H9 (cell line): Measurements from ENCODE around the gene ANGEL2. TPM values are rescaled to one million over a fixed set of nuclear protein-coding genes. Genes with fewer than 3 reads are reported as not detected.

Experiments used
- DNase-seq: peaks from one replicate; pipeline ENCODE4 v3.0.0-alpha.2; 2017
- H2AFZ ChIP-seq: one replicate; pipeline ENCODE4 v1.6.1; 2013; ENCODE audit warnings: mild to moderate bottlenecking, low read length, control low read depth, moderate library complexity
- H2AK5ac ChIP-seq: 2 replicates; pipeline ENCODE4 v1.6.1; 2013; ENCODE audit warnings: low read length, control low read depth, mixed read lengths; ENCODE audit not compliant: insufficient read length
- H2BK120ac ChIP-seq: one replicate; pipeline ENCODE4 v1.6.1; 2013; ENCODE audit warnings: low read depth, mild to moderate bottlenecking, low read length, control low read depth, inconsistent platforms; ENCODE audit not compliant: poor library complexity, severe bottlenecking
- H2BK12ac ChIP-seq: 2 replicates; pipeline ENCODE4 v1.6.1; 2013; ENCODE audit warnings: low read length, control low read depth, mixed read lengths, low read depth; ENCODE audit not compliant: insufficient read length
- H2BK15ac ChIP-seq: 2 replicates; pipeline ENCODE4 v1.6.1; 2013; ENCODE audit warnings: low read depth, low read length, control low read depth
- H2BK20ac ChIP-seq: one replicate; pipeline ENCODE4 v1.6.1; 2013; ENCODE audit warnings: low read depth, mild to moderate bottlenecking, low read length, control low read depth, inconsistent platforms; ENCODE audit not compliant: poor library complexity, severe bottlenecking
- H2BK5ac ChIP-seq: 2 replicates; pipeline ENCODE4 v1.6.1; 2013; ENCODE audit warnings: low read length, control low read depth, mixed read lengths; ENCODE audit not compliant: insufficient read length
- H3K14ac ChIP-seq: 2 replicates; pipeline ENCODE4 v1.6.1; 2013; ENCODE audit warnings: low read length, control low read depth; ENCODE audit not compliant: insufficient read depth
- H3K18ac ChIP-seq: 2 replicates; pipeline ENCODE4 v1.6.1; 2013; ENCODE audit warnings: low read depth, mild to moderate bottlenecking, mixed read lengths, low read length, control low read depth; ENCODE audit not compliant: insufficient read length
- H3K23ac ChIP-seq: 2 replicates; pipeline ENCODE4 v1.6.1; 2013; ENCODE audit warnings: low read length, control low read depth, mixed read lengths, low read depth; ENCODE audit not compliant: insufficient read length
- H3K23me2 ChIP-seq: 2 replicates; pipeline ENCODE4 v1.6.1; 2013; ENCODE audit warnings: low read depth, mild to moderate bottlenecking, mixed read lengths, low read length, control low read depth; ENCODE audit not compliant: insufficient read length, poor library complexity, severe bottlenecking
- H3K27ac ChIP-seq: 2 replicates; pipeline ENCODE4 v1.5.1; 2013; ENCODE audit warnings: low read length, control low read depth, mixed read lengths, low read depth; ENCODE audit not compliant: insufficient read length
- H3K27me3 ChIP-seq: 2 replicates; pipeline ENCODE4 v1.6.1; 2013; ENCODE audit warnings: low read length, control low read depth, inconsistent platforms; ENCODE audit not compliant: insufficient read depth
- H3K4ac ChIP-seq: 2 replicates; pipeline ENCODE4 v1.6.1; 2013; ENCODE audit warnings: low read depth, mild to moderate bottlenecking, control low read depth, inconsistent platforms, low read length, moderate library complexity
- H3K4me1 ChIP-seq: 2 replicates; pipeline ENCODE4 v1.6.1; 2013; ENCODE audit warnings: low read length, control low read depth, inconsistent platforms; ENCODE audit not compliant: insufficient read depth
- H3K4me2 ChIP-seq: 2 replicates; pipeline ENCODE4 v1.6.1; 2013; ENCODE audit warnings: low read length, control low read depth, mixed read lengths; ENCODE audit not compliant: insufficient read length, insufficient read depth
- H3K56ac ChIP-seq: 2 replicates; pipeline ENCODE4 v1.6.1; 2013; ENCODE audit warnings: low read depth, mild to moderate bottlenecking, mixed read lengths, low read length, control low read depth; ENCODE audit not compliant: insufficient read length
- H3K79me1 ChIP-seq: 2 replicates; pipeline ENCODE4 v1.6.1; 2013; ENCODE audit warnings: low read depth, mild to moderate bottlenecking, moderate library complexity, low read length, control low read depth, inconsistent platforms; ENCODE audit not compliant: insufficient read depth, poor library complexity, severe bottlenecking
- H3K79me2 ChIP-seq: 2 replicates; pipeline ENCODE4 v1.6.1; 2013; ENCODE audit warnings: low read length, control low read depth, inconsistent platforms; ENCODE audit not compliant: insufficient read depth
- H3K9ac ChIP-seq: 2 replicates; pipeline ENCODE4 v1.6.1; 2013; ENCODE audit warnings: low read length, control low read depth, mixed read lengths; ENCODE audit not compliant: insufficient read length; ENCODE audit errors: extremely low read depth
- H3K9me3 ChIP-seq: one replicate; pipeline ENCODE4 v1.6.1; 2013; ENCODE audit warnings: low read depth, low read length, inconsistent platforms; ENCODE audit not compliant: control insufficient read depth
- H3T11ph ChIP-seq: one replicate; pipeline ENCODE4 v1.6.1; 2013; ENCODE audit warnings: mild to moderate bottlenecking, low read length, control low read depth, inconsistent platforms
- H4K20me1 ChIP-seq: one replicate; pipeline ENCODE4 v1.6.1; 2013; ENCODE audit not compliant: control insufficient read depth, insufficient read length, insufficient read depth
- H4K5ac ChIP-seq: 2 replicates; pipeline ENCODE4 v1.6.1; 2013; ENCODE audit warnings: low read depth, mild to moderate bottlenecking, mixed read lengths, low read length, control low read depth; ENCODE audit not compliant: insufficient read length
- H4K8ac ChIP-seq: replicated peaks from 2 replicates; pipeline ENCODE4 v1.6.1; 2013; ENCODE audit warnings: low read length, control low read depth, mixed read lengths, low read depth; ENCODE audit not compliant: insufficient read length
- H4K91ac ChIP-seq: 2 replicates; pipeline ENCODE4 v1.6.1; 2013; ENCODE audit warnings: low read depth, mild to moderate bottlenecking, moderate library complexity, mixed read lengths, low read length, control low read depth; ENCODE audit not compliant: insufficient read length
- H3K27ac Mint-ChIP-seq, 3 experiments: 2 replicates in 2 of 3; 3 replicates in 1 of 3; pipeline ENCODE4 v1.8.0; 2020 to 2021; ENCODE audit warnings: mixed read lengths in 3 of 3, mild to moderate bottlenecking in 1 of 3, moderate library complexity in 1 of 3
- H3K27me3 Mint-ChIP-seq: 2 replicates; pipeline ENCODE4 v1.8.0; 2021; ENCODE audit warnings: low read depth, mild to moderate bottlenecking, moderate library complexity, mixed read lengths
- H3K36me3 Mint-ChIP-seq, 3 experiments: 2 replicates in 2 of 3; 3 replicates in 1 of 3; pipeline ENCODE4 v1.8.0; 2020 to 2021; ENCODE audit warnings: low read depth in 3 of 3, mixed read lengths in 3 of 3; ENCODE audit not compliant: insufficient read depth in 1 of 3
- H3K4me1 Mint-ChIP-seq, 2 experiments: 2 replicates each; pipeline ENCODE4 v1.8.0; 2020; ENCODE audit warnings: mixed read lengths in 2 of 2
- H3K4me3 Mint-ChIP-seq, 2 experiments: 2 replicates in 1 of 2; 3 replicates in 1 of 2; pipeline ENCODE4 v1.8.0; 2020 to 2021; ENCODE audit warnings: mild to moderate bottlenecking in 2 of 2, mixed read lengths in 2 of 2, moderate library complexity in 1 of 2
- H3K9me3 Mint-ChIP-seq, 2 experiments: 2 replicates in 1 of 2; 3 replicates in 1 of 2; pipeline ENCODE4 v1.8.0; 2020; ENCODE audit warnings: mild to moderate bottlenecking in 2 of 2, mixed read lengths in 2 of 2, moderate library complexity in 1 of 2
- CTCF ChIP-seq: fragments of 200-600 bp; sonication (generic); conservative IDR thresholded peaks from 3 replicates; pipeline ENCODE4 v1.8.0; 2021; ENCODE audit warnings: antibody characterized with exemption, mild to moderate bottlenecking
- WGBS: extraction: QIAGEN DNeasy Blood & Tissue Kit; methylation state at CpG from one replicate; pipeline ENCODE4 v1.1.7; 2013; ENCODE audit warnings: missing lambda C conversion rate, low lambda C conversion rate, mixed read lengths; ENCODE audit not compliant: insufficient read length; ENCODE audit errors: extremely low coverage; 5-methylcytosine and 5-hydroxymethylcytosine counted together
- total RNA-seq: library from RNA; stranded (reverse); gene quantifications from 2 replicates; pipeline ENCODE4 v1.2.1, GENCODE V29; 2021

Gene ANGEL2
- total RNA-seq, 1 experiment from 2014 or later, result 47.8 TPM

GRCh38 chr1:212970085-212970484, 45.6 kb downstream of the ANGEL2 start:
- no peaks in the 10 kb centered on the region for H3K79me1 ChIP-seq
- no peak overlapping the region for H3K9ac ChIP-seq
- H3K27me3 Mint-ChIP-seq, result no peaks in the 10 kb centered on the region; the same call in 1 of the 2 replicates
- no peak for TF ChIP-seq CTCF
- peak; percentile 21 for DNase-seq
- peaks cover 76 to 98% (median 90%) of the 10 kb centered on the region in 3 experiments for H3K36me3 Mint-ChIP-seq
- H4K91ac ChIP-seq, result no peak overlapping the region
- no peak overlapping the region for H3K4me2 ChIP-seq
- peaks cover 12% of the 10 kb centered on the region; the same call in 1 of the 2 replicates for H3K4me1 ChIP-seq
- no peak overlapping the region for H2BK20ac ChIP-seq
- no peak overlapping the region for H2AK5ac ChIP-seq
- H3K27ac Mint-ChIP-seq, result peak overlapping the region in 2 of 3 experiments; percentile 26 to 44; a peak in 4 of 7 replicates
- H4K8ac ChIP-seq, result no peak overlapping the region
- H2AFZ ChIP-seq, result no peak overlapping the region
- H2BK15ac ChIP-seq, result no peak overlapping the region
- H3K27me3 ChIP-seq, result no peaks in the 10 kb centered on the region
- H4K5ac ChIP-seq, result no peak overlapping the region
- H3K27ac ChIP-seq, result no peak overlapping the region
- H3K4ac ChIP-seq, result no peak overlapping the region
- H4K20me1 ChIP-seq, result no peaks in the 10 kb centered on the region
- H3K23ac ChIP-seq, result no peak overlapping the region
- H2BK120ac ChIP-seq, result no peak overlapping the region
- H2BK12ac ChIP-seq, result no peak overlapping the region
- H3K4me3 Mint-ChIP-seq, result no peak overlapping the region
- H3T11ph ChIP-seq, result no peak overlapping the region
- no peak overlapping the region for H2BK5ac ChIP-seq
- H3K4me1 Mint-ChIP-seq, result peaks cover 34 to 39% of the 10 kb centered on the region in 2 experiments
- no peak overlapping the region for H3K18ac ChIP-seq
- H3K9me3 ChIP-seq, result no peaks in the 10 kb centered on the region
- no peaks in the 10 kb centered on the region for H3K9me3 Mint-ChIP-seq
- H3K79me2 ChIP-seq, result no peaks in the 10 kb centered on the region
- no CpG with 5 or more reads among the region's 4 CpGs for whole genome bisulfite sequencing
- no peak overlapping the region for H3K56ac ChIP-seq
- H3K14ac ChIP-seq, result no peak overlapping the region
- H3K23me2 ChIP-seq, result no peaks in the 10 kb centered on the region
